GM12878 (cell line): ENCODE data around the gene FADS3. TPM values are rescaled to one million over a fixed set of nuclear protein-coding genes. Genes with fewer than 3 reads are reported as not detected.

ENCODE experiments used
- BRCA1 ChIP-seq: IDR thresholded peaks from 2 replicates; pipeline ENCODE4 v1.6.1; 2011; ENCODE audit warnings: low read depth, low read length, improper control_type of control experiment
- EED ChIP-seq: sonication (generic); IDR thresholded peaks from 2 replicates; pipeline ENCODE4 v1.6.1; 2016; ENCODE audit warnings: antibody characterized with exemption, low read depth
- FOXK2 ChIP-seq: fragments of 450-650 bp; IDR thresholded peaks from 2 replicates; pipeline ENCODE4 v1.6.1; 2017; ENCODE audit warnings: mild to moderate bottlenecking, moderate library complexity
- IRF4 ChIP-seq: IDR thresholded peaks from 2 replicates; pipeline ENCODE4 v1.6.1; 2011; ENCODE audit warnings: low read depth, low read length
- KLF5 ChIP-seq: fragments of 450-650 bp; IDR thresholded peaks from 2 replicates; pipeline ENCODE4 v1.6.1; 2014; ENCODE audit warnings: mild to moderate bottlenecking; ENCODE audit not compliant: partially characterized antibody
- MTA2 ChIP-seq: fragments of 450-650 bp; IDR thresholded peaks from 2 replicates; pipeline ENCODE4 v1.6.1; 2016; ENCODE audit warnings: low read depth, mild to moderate bottlenecking, moderate library complexity
- MTA3 ChIP-seq: IDR thresholded peaks from 2 replicates; pipeline ENCODE4 v1.6.1; 2012; ENCODE audit warnings: low read length, inconsistent platforms, borderline replicate concordance
- NBN ChIP-seq: fragments of 450-650 bp; IDR thresholded peaks from 2 replicates; pipeline ENCODE4 v1.6.1; 2016
- NFYB ChIP-seq: IDR thresholded peaks from 2 replicates; pipeline ENCODE4 v1.6.1; 2011; ENCODE audit warnings: low read depth, mild to moderate bottlenecking, low read length, improper control_type of control experiment, moderate library complexity; ENCODE audit not compliant: insufficient read depth
- NR2C1 ChIP-seq: fragments of 450-650 bp; IDR thresholded peaks from 2 replicates; pipeline ENCODE4 v1.6.1; 2017; ENCODE audit warnings: antibody characterized with exemption, mild to moderate bottlenecking, moderate library complexity
- RAD21 ChIP-seq: IDR thresholded peaks from 2 replicates; pipeline ENCODE4 v1.6.1; 2011; ENCODE audit warnings: mild to moderate bottlenecking, low read depth, low read length, moderate library complexity; ENCODE audit not compliant: insufficient read depth
- STAT3 ChIP-seq: IDR thresholded peaks from 2 replicates; pipeline ENCODE4 v1.6.1; 2011; ENCODE audit warnings: low read depth, low read length, improper control_type of control experiment
- ZNF274 ChIP-seq: IDR thresholded peaks from one replicate; pipeline ENCODE4 v1.8.0; 2011; ENCODE audit not compliant: insufficient read length, insufficient read depth
- polyA plus RNA-seq, 11 experiments: library from polyadenylated mRNA; depleted of rRNA in 4 of 11; unstranded in 6 of 11; stranded (reverse) in 5 of 11; fragments of >200 nt; fragmentation: Nextera tagmentation in 4 of 11; fragmentation: Illumina TruSeq in 1 of 11; extraction: Ambion mirVana in 4 of 11; extraction: Trizol in 1 of 11; gene quantifications; 1 replicate in 1 of 11; 2 replicates in 10 of 11; pipeline versions ENCODE4 v1.2.1 to v1.2.3, GENCODE V29; 2011 to 2016; ENCODE audit warnings: inconsistent platforms in 2 of 11, missing spikeins in 2 of 11, low read depth in 1 of 11
- total RNA-seq, 4 experiments: library from RNA; depleted of rRNA in 3 of 4; stranded (reverse); fragments of >200 nt in 3 of 4; fragmentation: Illumina TruSeq in 1 of 4; extraction: Trizol in 1 of 4; gene quantifications; 2 replicates each; pipeline versions ENCODE4 v1.2.1 to v1.2.3, GENCODE V29; 2013 to 2021
- TF ChIP-seq, protein P1 (sequence below): IDR thresholded peaks from 2 replicates; pipeline ENCODE4 v1.6.1; 2012; ENCODE audit warnings: low read depth, low read length, improper control_type of control experiment
- TF ChIP-seq, protein P2 (sequence below): fragments of 450-650 bp; IDR thresholded peaks from 2 replicates; pipeline ENCODE4 v1.6.1; 2014; ENCODE audit warnings: mild to moderate bottlenecking
- TF ChIP-seq, protein P3 (sequence below): fragments of 450-650 bp; IDR thresholded peaks from 2 replicates; pipeline ENCODE4 v1.6.1; 2016; ENCODE audit warnings: mild to moderate bottlenecking
- TF ChIP-seq, protein P4 (sequence below): fragments of 450-650 bp; IDR thresholded peaks from 2 replicates; pipeline ENCODE4 v1.6.1; 2017; ENCODE audit warnings: mild to moderate bottlenecking
- TF ChIP-seq, protein P5 (sequence below): fragments of 450-650 bp; formaldehyde crosslinking; IDR thresholded peaks from 2 replicates; pipeline ENCODE4 v1.5.0; 2022; ENCODE audit warnings: mild to moderate bottlenecking, missing genetic modification characterization
- TF ChIP-seq, protein P6 (sequence below): fragments of 450-650 bp; IDR thresholded peaks from 2 replicates; pipeline ENCODE4 v1.6.1; 2017; ENCODE audit warnings: borderline replicate concordance

Gene FADS3
- total and polyA plus RNA-seq, 10 of the 15 experiments (the other 5 are each of a cell fraction or from before 2014, with no cell fraction given): 0.23 to 8.1 (median 4.2) TPM

DNA sequence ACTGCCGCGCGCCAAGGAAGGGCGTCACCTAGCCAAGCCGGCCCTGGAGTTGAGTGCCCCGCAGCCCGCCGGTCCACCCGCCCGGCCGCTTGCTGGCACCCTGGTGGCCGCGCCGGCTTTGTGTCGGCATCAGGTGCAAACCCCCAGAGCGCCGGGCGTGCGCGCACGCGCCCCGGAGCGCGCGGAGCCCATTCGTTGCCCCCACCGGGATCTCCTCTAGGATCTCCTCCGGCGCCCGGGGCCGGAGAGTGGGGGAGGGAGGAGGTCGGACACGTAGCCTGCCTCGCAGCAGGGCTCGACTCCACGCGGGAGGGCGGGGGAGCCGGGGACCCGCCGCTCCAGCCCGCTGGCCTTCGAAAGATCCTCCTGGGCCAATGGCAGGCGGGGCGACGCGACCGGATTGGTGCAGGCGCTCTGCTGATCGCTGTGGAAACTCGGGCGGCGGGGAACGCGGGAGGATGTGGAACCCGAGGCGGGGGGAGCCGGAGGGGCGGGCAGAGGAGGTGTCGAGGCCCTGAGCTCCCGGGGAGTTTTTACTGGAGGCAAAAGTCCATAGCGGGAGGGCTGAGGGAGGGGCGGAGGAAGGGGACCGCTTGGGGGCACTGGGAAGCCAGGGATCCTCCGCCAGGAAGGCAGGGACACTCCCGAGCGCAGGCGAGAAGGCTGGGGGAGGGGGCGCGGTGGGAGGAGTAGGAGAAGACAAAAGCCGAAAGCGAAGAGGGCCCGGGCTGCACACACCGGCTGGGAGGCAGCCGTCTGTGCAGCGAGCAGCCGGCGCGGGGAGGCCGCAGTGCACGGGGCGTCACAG, 63.6 kb downstream of the FADS3 start, which contains the start of gene FADS2 (continued):
- TF ChIP-seq, protein P1, sequence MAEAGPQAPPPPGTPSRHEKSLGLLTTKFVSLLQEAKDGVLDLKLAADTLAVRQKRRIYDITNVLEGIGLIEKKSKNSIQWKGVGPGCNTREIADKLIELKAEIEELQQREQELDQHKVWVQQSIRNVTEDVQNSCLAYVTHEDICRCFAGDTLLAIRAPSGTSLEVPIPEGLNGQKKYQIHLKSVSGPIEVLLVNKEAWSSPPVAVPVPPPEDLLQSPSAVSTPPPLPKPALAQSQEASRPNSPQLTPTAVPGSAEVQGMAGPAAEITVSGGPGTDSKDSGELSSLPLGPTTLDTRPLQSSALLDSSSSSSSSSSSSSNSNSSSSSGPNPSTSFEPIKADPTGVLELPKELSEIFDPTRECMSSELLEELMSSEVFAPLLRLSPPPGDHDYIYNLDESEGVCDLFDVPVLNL: peak; percentile 81
- no peak for TF ChIP-seq ZNF274
- no peak for TF ChIP-seq KLF5
- 0 out of 2 replicates have a peak, but pooled peaks have one; percentile 17 for TF ChIP-seq NR2C1
- TF ChIP-seq, protein P2, sequence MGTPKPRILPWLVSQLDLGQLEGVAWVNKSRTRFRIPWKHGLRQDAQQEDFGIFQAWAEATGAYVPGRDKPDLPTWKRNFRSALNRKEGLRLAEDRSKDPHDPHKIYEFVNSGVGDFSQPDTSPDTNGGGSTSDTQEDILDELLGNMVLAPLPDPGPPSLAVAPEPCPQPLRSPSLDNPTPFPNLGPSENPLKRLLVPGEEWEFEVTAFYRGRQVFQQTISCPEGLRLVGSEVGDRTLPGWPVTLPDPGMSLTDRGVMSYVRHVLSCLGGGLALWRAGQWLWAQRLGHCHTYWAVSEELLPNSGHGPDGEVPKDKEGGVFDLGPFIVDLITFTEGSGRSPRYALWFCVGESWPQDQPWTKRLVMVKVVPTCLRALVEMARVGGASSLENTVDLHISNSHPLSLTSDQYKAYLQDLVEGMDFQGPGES: no peak
- peak; percentile 82; the same call in 1 of the 2 replicates for TF ChIP-seq NFYB
- no peak for TF ChIP-seq BRCA1
- no peak for TF ChIP-seq MTA2
- peak; percentile 60; the same call in 1 of the 2 replicates for TF ChIP-seq NBN
- TF ChIP-seq, protein P3, sequence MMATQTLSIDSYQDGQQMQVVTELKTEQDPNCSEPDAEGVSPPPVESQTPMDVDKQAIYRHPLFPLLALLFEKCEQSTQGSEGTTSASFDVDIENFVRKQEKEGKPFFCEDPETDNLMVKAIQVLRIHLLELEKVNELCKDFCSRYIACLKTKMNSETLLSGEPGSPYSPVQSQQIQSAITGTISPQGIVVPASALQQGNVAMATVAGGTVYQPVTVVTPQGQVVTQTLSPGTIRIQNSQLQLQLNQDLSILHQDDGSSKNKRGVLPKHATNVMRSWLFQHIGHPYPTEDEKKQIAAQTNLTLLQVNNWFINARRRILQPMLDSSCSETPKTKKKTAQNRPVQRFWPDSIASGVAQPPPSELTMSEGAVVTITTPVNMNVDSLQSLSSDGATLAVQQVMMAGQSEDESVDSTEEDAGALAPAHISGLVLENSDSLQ: peak; percentile 58; the same call in 1 of the 2 replicates
- TF ChIP-seq, protein P4, sequence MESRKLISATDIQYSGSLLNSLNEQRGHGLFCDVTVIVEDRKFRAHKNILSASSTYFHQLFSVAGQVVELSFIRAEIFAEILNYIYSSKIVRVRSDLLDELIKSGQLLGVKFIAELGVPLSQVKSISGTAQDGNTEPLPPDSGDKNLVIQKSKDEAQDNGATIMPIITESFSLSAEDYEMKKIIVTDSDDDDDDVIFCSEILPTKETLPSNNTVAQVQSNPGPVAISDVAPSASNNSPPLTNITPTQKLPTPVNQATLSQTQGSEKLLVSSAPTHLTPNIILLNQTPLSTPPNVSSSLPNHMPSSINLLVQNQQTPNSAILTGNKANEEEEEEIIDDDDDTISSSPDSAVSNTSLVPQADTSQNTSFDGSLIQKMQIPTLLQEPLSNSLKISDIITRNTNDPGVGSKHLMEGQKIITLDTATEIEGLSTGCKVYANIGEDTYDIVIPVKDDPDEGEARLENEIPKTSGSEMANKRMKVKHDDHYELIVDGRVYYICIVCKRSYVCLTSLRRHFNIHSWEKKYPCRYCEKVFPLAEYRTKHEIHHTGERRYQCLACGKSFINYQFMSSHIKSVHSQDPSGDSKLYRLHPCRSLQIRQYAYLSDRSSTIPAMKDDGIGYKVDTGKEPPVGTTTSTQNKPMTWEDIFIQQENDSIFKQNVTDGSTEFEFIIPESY: no peak
- TF ChIP-seq, protein P5, sequence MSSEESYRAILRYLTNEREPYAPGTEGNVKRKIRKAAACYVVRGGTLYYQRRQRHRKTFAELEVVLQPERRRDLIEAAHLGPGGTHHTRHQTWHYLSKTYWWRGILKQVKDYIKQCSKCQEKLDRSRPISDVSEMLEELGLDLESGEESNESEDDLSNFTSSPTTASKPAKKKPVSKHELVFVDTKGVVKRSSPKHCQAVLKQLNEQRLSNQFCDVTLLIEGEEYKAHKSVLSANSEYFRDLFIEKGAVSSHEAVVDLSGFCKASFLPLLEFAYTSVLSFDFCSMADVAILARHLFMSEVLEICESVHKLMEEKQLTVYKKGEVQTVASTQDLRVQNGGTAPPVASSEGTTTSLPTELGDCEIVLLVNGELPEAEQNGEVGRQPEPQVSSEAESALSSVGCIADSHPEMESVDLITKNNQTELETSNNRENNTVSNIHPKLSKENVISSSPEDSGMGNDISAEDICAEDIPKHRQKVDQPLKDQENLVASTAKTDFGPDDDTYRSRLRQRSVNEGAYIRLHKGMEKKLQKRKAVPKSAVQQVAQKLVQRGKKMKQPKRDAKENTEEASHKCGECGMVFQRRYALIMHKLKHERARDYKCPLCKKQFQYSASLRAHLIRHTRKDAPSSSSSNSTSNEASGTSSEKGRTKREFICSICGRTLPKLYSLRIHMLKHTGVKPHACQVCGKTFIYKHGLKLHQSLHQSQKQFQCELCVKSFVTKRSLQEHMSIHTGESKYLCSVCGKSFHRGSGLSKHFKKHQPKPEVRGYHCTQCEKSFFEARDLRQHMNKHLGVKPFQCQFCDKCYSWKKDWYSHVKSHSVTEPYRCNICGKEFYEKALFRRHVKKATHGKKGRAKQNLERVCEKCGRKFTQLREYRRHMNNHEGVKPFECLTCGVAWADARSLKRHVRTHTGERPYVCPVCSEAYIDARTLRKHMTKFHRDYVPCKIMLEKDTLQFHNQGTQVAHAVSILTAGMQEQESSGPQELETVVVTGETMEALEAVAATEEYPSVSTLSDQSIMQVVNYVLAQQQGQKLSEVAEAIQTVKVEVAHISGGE: no peak
- TF ChIP-seq MTA3: no peak
- TF ChIP-seq FOXK2: no peak
- no peak for TF ChIP-seq RAD21
- no peak for TF ChIP-seq STAT3
- no peak for TF ChIP-seq EED
- TF ChIP-seq IRF4: no peak
- TF ChIP-seq, protein P6, sequence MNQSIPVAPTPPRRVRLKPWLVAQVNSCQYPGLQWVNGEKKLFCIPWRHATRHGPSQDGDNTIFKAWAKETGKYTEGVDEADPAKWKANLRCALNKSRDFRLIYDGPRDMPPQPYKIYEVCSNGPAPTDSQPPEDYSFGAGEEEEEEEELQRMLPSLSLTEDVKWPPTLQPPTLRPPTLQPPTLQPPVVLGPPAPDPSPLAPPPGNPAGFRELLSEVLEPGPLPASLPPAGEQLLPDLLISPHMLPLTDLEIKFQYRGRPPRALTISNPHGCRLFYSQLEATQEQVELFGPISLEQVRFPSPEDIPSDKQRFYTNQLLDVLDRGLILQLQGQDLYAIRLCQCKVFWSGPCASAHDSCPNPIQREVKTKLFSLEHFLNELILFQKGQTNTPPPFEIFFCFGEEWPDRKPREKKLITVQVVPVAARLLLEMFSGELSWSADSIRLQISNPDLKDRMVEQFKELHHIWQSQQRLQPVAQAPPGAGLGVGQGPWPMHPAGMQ: no peak
